Bronchial epithelial cell (primary cell): Measurements from ENCODE around the gene SLC16A10. TPM values are rescaled to one million over a fixed set of nuclear protein-coding genes. Genes with fewer than 3 reads are reported as not detected.
"Not testable (repeated sequence)": the region's sequence is repeated elsewhere in the genome, so short reads cannot be mapped to it uniquely, and the experiment has no call there.

Experiments used
- DNase-seq: peaks from one replicate; pipeline ENCODE4 v3.0.0-alpha.2; 2010; ENCODE audit warnings: low read depth
- FAIRE-seq: peaks from 2 replicates; lab custom pipeline; 2011; peaks lifted over from hg19 to GRCh38; lab: Jason Lieb, UNC
- H3K27me3 ChIP-seq: 2 replicates; pipeline ENCODE4 v1.5.1; 2011; ENCODE audit warnings: low read length; ENCODE audit not compliant: control insufficient read depth, insufficient read depth
- H3K36me3 ChIP-seq: 2 replicates; pipeline ENCODE4 v1.5.1; 2011; ENCODE audit warnings: low read length; ENCODE audit not compliant: control insufficient read depth, insufficient read depth
- H3K4me3 ChIP-seq: 2 replicates; pipeline ENCODE4 v1.5.1; 2011; ENCODE audit warnings: mild to moderate bottlenecking, low read depth, low read length, control low read depth
- CTCF ChIP-seq: IDR thresholded peaks from 2 replicates; pipeline ENCODE4 v1.5.1; 2011; ENCODE audit warnings: mild to moderate bottlenecking, moderate library complexity, low read length, control low read depth, inconsistent platforms; ENCODE audit not compliant: insufficient read depth, severe bottlenecking
- total RNA-seq: library from RNA; depleted of rRNA; stranded (reverse); fragments of >200 nt; gene quantifications from 2 replicates; pipeline ENCODE4 v1.2.1, GENCODE V29; 2014

The SLC16A10 gene
- total RNA-seq, 1 donor from 2014 or later, result 0.26 TPM

- FAIRE-seq (no peak), DNase-seq (no peak)
- no peaks in the 10 kb centered on the region for H3K27me3 ChIP-seq
- no peak for TF ChIP-seq CTCF
- no peaks in the 10 kb centered on the region for H3K36me3 ChIP-seq
- H3K4me3 ChIP-seq, result no peak overlapping the region
These were observed 167.5 kb downstream of the SLC16A10 start for GRCh38 chr6:111254779-111255166.

GRCh38 chr6:111255838-111256237, 168.5 kb downstream of the SLC16A10 start:
- not testable (repeated sequence) for H3K36me3 ChIP-seq, DNase-seq, FAIRE-seq

GRCh38 chr6:111256646-111257045, 169.3 kb downstream of the SLC16A10 start:
- no peak for TF ChIP-seq CTCF
- FAIRE-seq (no peak), DNase-seq (no peak)
- no peak overlapping the region for H3K4me3 ChIP-seq
- no peaks in the 10 kb centered on the region for H3K36me3 ChIP-seq
- no peaks in the 10 kb centered on the region for H3K27me3 ChIP-seq

More at GRCh38 chr6:111255838-111256237, 168.5 kb downstream of the SLC16A10 start:
- not testable (repeated sequence) for H3K4me3 ChIP-seq, H3K27me3 ChIP-seq

- no peaks in the 10 kb centered on the region for H3K36me3 ChIP-seq
- no peaks in the 10 kb centered on the region for H3K27me3 ChIP-seq
- TF ChIP-seq CTCF, result no peak
- H3K4me3 ChIP-seq, result no peak overlapping the region
- FAIRE-seq (no peak), DNase-seq (no peak)
These were observed 170.7 kb downstream of the SLC16A10 start for GRCh38 chr6:111258010-111258409.

GRCh38 chr6:111258615-111259088, 171.3 kb downstream of the SLC16A10 start:
- peak overlapping the region; percentile 10 for H3K4me3 ChIP-seq
- DNase-seq, result no peak
- no peaks in the 10 kb centered on the region for H3K36me3 ChIP-seq
- TF ChIP-seq CTCF, result no peak
- H3K27me3 ChIP-seq, result no peaks in the 10 kb centered on the region
- FAIRE-seq, result no peak

GRCh38 chr6:111259089-111259831, 172.0 kb downstream of the SLC16A10 start:
- TF ChIP-seq CTCF, result peak; percentile 94
- DNase-seq (peak; percentile 98), FAIRE-seq (no peak)

More at GRCh38 chr6:111259089-111259831, 172.0 kb downstream of the SLC16A10 start:
- H3K4me3 ChIP-seq, result peak overlapping the region; percentile 52
- H3K36me3 ChIP-seq, result peaks cover 1% of the 10 kb centered on the region
- no peaks in the 10 kb centered on the region for H3K27me3 ChIP-seq
